Upper lobe of left lung (tissue), 4 donors: ENCODE results near the gene CERS6.

Experiments
- POLR2A ChIP-seq, 4 donors: fragments of 450-650 bp; IDR thresholded peaks; one replicate each; pipeline ENCODE4 v1.5.1; 2016 to 2017; ENCODE audit warnings: antibody characterized with exemption in 4 of 4, mild to moderate bottlenecking in 2 of 4
- POLR2AphosphoS5 ChIP-seq, 2 donors: sonication (generic); formaldehyde crosslinking; IDR thresholded peaks; one replicate each; pipeline ENCODE4 v1.5.1; 2017; ENCODE audit warnings: antibody characterized with exemption in 2 of 2
- TF ChIP-seq, protein P1 (sequence below), 6 experiments: fragments of 450-650 bp in 4 of 6; fragments of 200-600 bp in 2 of 6; sonication (generic) in 2 of 6; IDR thresholded peaks; one replicate each; pipeline ENCODE4 v1.5.1; 2016 to 2019; ENCODE audit warnings: antibody characterized with exemption in 6 of 6

DNA sequence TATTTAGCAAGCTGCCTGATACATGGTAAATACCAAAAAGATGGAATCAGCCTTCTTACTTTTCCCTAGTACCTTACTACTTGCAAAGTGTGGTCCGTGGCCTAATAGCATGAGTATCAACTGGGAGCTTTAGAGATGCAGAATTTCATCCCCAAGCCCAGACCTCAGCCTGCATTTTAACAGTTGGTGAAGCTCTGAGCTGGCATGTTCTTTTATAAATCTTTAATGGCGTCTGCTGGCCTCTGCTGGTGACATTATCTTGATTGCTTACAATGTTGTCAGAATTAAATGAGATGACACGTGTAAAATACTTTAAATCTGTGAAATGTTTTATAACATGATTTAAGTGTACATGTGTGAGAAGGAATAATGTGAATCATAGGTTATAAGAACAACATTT, 231.2 kb downstream of the CERS6 start:
- TF ChIP-seq POLR2AphosphoS5 (IDR thresholded peaks at IDR 0.05): no peak
- TF ChIP-seq, protein P1, sequence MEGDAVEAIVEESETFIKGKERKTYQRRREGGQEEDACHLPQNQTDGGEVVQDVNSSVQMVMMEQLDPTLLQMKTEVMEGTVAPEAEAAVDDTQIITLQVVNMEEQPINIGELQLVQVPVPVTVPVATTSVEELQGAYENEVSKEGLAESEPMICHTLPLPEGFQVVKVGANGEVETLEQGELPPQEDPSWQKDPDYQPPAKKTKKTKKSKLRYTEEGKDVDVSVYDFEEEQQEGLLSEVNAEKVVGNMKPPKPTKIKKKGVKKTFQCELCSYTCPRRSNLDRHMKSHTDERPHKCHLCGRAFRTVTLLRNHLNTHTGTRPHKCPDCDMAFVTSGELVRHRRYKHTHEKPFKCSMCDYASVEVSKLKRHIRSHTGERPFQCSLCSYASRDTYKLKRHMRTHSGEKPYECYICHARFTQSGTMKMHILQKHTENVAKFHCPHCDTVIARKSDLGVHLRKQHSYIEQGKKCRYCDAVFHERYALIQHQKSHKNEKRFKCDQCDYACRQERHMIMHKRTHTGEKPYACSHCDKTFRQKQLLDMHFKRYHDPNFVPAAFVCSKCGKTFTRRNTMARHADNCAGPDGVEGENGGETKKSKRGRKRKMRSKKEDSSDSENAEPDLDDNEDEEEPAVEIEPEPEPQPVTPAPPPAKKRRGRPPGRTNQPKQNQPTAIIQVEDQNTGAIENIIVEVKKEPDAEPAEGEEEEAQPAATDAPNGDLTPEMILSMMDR (IDR thresholded peaks at IDR 0.05): no peak
- TF ChIP-seq POLR2A (IDR thresholded peaks at IDR 0.05): no peak
